GM23338 (cell line): ENCODE results near the gene HHATL. TPM values are rescaled to one million over a fixed set of nuclear protein-coding genes. Genes with fewer than 3 reads are reported as not detected.

ENCODE experiments used
- ATAC-seq: fragments of 200-7000 bp; cut with Tn5 transposase; 3 replicates; pipeline ENCODE4 v1.9.1; 2020
- DNase-seq: peaks from one replicate; pipeline ENCODE4 v3.0.0-alpha.2; 2015; ENCODE audit warnings: low spot score
- H2AFZ ChIP-seq: fragments of 200-600 bp; sonication (generic); 2 replicates; pipeline ENCODE4 v1.8.0; 2016; ENCODE audit warnings: antibody characterized with exemption, mild to moderate bottlenecking, moderate library complexity
- H3F3A ChIP-seq: fragments of 200-600 bp; sonication (generic); replicated peaks from 2 replicates; pipeline ENCODE4 v1.8.0; 2017; ENCODE audit warnings: antibody characterized with exemption, mixed run types, low read depth
- H3K27ac ChIP-seq: fragments of 200-600 bp; sonication (generic); 2 replicates; pipeline ENCODE4 v1.6.1; 2016; ENCODE audit warnings: low read depth
- H3K27me3 ChIP-seq: fragments of 200-600 bp; sonication (generic); 2 replicates; pipeline ENCODE4 v1.8.0; 2016; ENCODE audit warnings: mild to moderate bottlenecking, mixed run types, moderate library complexity; ENCODE audit not compliant: insufficient read depth
- H3K36me3 ChIP-seq: fragments of 200-600 bp; sonication (generic); 2 replicates; pipeline ENCODE4 v1.8.0; 2016; ENCODE audit warnings: mild to moderate bottlenecking; ENCODE audit not compliant: insufficient read depth
- H3K4me1 ChIP-seq: fragments of 200-600 bp; sonication (generic); 2 replicates; pipeline ENCODE4 v1.8.0; 2016; ENCODE audit warnings: mild to moderate bottlenecking, moderate library complexity; ENCODE audit not compliant: insufficient read depth
- H3K4me2 ChIP-seq: fragments of 200-600 bp; sonication (generic); 2 replicates; pipeline ENCODE4 v1.7.1; 2017; ENCODE audit warnings: mixed run types
- H3K4me3 ChIP-seq: fragments of 200-600 bp; sonication (generic); 2 replicates; pipeline ENCODE4 v1.6.1; 2016; ENCODE audit warnings: mixed run types
- H3K79me2 ChIP-seq: fragments of 200-600 bp; sonication (generic); replicated peaks from 2 replicates; pipeline ENCODE4 v1.8.0; 2017; ENCODE audit warnings: mild to moderate bottlenecking; ENCODE audit not compliant: insufficient read depth
- H3K9me2 ChIP-seq: fragments of 200-600 bp; sonication (generic); 2 replicates; pipeline ENCODE4 v1.8.0; 2017; ENCODE audit not compliant: insufficient read depth
- H4K20me1 ChIP-seq: fragments of 200-600 bp; sonication (generic); replicated peaks from 2 replicates; pipeline ENCODE4 v1.8.0; 2017; ENCODE audit warnings: mild to moderate bottlenecking; ENCODE audit not compliant: insufficient read depth
- H3K27ac Mint-ChIP-seq: 2 replicates; pipeline ENCODE4 v1.8.0; 2020; ENCODE audit warnings: inconsistent platforms, mild to moderate bottlenecking, moderate library complexity, mixed read lengths
- H3K27me3 Mint-ChIP-seq: 3 replicates; pipeline ENCODE4 v1.8.0; 2022; ENCODE audit warnings: low read depth, mild to moderate bottlenecking, moderate library complexity, mixed read lengths, inconsistent platforms; ENCODE audit not compliant: insufficient read depth, poor library complexity
- H3K36me3 Mint-ChIP-seq: 3 replicates; pipeline ENCODE4 v1.8.0; 2021; ENCODE audit warnings: low read depth, mild to moderate bottlenecking, inconsistent platforms, moderate library complexity, mixed read lengths
- H3K4me1 Mint-ChIP-seq: 3 replicates; pipeline ENCODE4 v1.8.0; 2020; ENCODE audit warnings: mild to moderate bottlenecking, inconsistent platforms, mixed read lengths
- H3K4me3 Mint-ChIP-seq: 3 replicates; pipeline ENCODE4 v1.8.0; 2021; ENCODE audit warnings: moderate library complexity, mild to moderate bottlenecking, inconsistent platforms, mixed read lengths
- H3K9me3 Mint-ChIP-seq: 3 replicates; pipeline ENCODE4 v1.8.0; 2020; ENCODE audit warnings: moderate library complexity, mild to moderate bottlenecking, inconsistent platforms, mixed read lengths
- ETS1 ChIP-seq: IDR thresholded peaks from 2 replicates; pipeline ENCODE4 v1.6.1; 2016; ENCODE audit warnings: antibody characterized with exemption
- EZH2 ChIP-seq: fragments of 200-600 bp; sonication (generic); IDR thresholded peaks from one replicate; pipeline ENCODE4 v1.8.0; 2017; ENCODE audit warnings: antibody characterized with exemption, mild to moderate bottlenecking, low read depth; ENCODE audit not compliant: unreplicated experiment
- EZH2phosphoT487 ChIP-seq: fragments of 200-600 bp; sonication (generic); IDR thresholded peaks from one replicate; pipeline ENCODE4 v1.8.1; 2018; ENCODE audit warnings: antibody characterized with exemption; ENCODE audit not compliant: unreplicated experiment
- NANOG ChIP-seq: IDR thresholded peaks from 2 replicates; pipeline ENCODE4 v1.6.1; 2016; ENCODE audit warnings: antibody characterized with exemption, borderline replicate concordance
- POLR2AphosphoS5 ChIP-seq: IDR thresholded peaks from 2 replicates; pipeline ENCODE4 v1.6.1; 2016; ENCODE audit warnings: antibody characterized with exemption, low read depth
- REST ChIP-seq: IDR thresholded peaks from one replicate; pipeline ENCODE4 v1.6.1; 2018; ENCODE audit warnings: antibody characterized with exemption; ENCODE audit not compliant: unreplicated experiment
- STAT1 ChIP-seq: IDR thresholded peaks from one replicate; pipeline ENCODE4 v1.6.1; 2016; ENCODE audit warnings: antibody characterized with exemption; ENCODE audit not compliant: unreplicated experiment
- ZNF114 ChIP-seq: fragments of 250-450 bp; sonication (Bioruptor Pico); IDR thresholded peaks from 2 replicates; pipeline ENCODE4 v1.5.0; 2020; ENCODE audit warnings: mild to moderate bottlenecking, moderate library complexity
- ZNF331 ChIP-seq: fragments of 250-450 bp; sonication (Bioruptor Pico); IDR thresholded peaks from 2 replicates; pipeline ENCODE4 v1.5.0; 2020; ENCODE audit warnings: low read depth, mild to moderate bottlenecking, moderate library complexity
- polyA plus RNA-seq: library from polyadenylated mRNA; unstranded; fragments of >200 nt; fragmentation: Nextera tagmentation; extraction: Ambion mirVana; gene quantifications from 2 replicates; pipeline ENCODE4 v1.2.1, GENCODE V29; 2016
- total RNA-seq: library from RNA; depleted of rRNA; stranded (reverse); fragments of >200 nt; shearing (Covaris generic); gene quantifications from 2 replicates; pipeline ENCODE4 v1.2.3, GENCODE V29; 2014
- TF ChIP-seq, protein P1 (sequence below): fragments of 250-450 bp; sonication (Bioruptor Pico); IDR thresholded peaks from 2 replicates; pipeline ENCODE4 v1.5.0; 2020; ENCODE audit warnings: mild to moderate bottlenecking, moderate library complexity
- TF ChIP-seq, protein P2 (sequence below), 2 experiments: fragments of 200-600 bp in 1 of 2; sonication (generic) in 1 of 2; conservative IDR thresholded peaks; 2 replicates each; pipeline versions ENCODE4 v1.5.1 to v1.6.1; 2016 to 2017; ENCODE audit warnings: antibody characterized with exemption in 2 of 2, low read depth in 2 of 2, mild to moderate bottlenecking in 2 of 2, moderate library complexity in 1 of 2

Gene HHATL
- total and polyA plus RNA-seq, 2 experiments from 2014 or later: not detected

DNA sequence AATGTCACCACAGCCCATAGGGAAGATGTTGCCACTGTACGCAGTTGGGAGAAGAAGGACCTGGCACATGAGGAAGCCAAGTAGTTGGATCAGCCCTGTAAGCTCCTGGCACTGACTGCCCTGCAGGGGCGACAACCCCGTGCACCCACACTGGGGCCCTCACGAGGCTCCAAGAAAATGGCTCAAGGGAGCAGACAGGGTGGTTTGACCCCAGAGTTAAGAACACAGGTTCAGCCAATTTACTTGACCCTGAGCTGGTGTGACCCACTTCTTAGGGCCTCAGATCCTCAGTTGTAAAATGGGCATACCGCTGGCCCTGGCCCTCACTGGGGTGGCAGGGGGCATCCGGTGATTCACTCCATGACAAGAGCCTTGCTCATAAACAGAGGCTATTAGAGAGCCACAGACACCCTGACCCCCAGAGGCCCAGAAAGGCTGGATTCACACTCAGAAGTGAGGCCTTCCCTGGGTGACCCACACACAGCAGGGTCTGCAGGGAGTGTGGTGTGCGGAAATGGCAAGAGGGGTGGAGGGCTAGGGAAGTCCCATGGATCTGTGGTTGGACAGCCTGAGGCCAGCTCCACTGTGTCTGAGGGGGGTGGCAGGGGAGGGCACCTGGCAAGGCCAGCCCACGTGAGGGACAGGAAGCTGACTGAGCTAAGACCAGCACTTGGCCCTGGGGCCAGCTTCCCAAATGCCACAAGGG lies 1.7 kb upstream of the HHATL start:
- no peaks in the 10 kb centered on the region for H3K9me2 ChIP-seq
- H3K36me3 ChIP-seq: no peaks in the 10 kb centered on the region
- no peaks in the 10 kb centered on the region for H3K4me1 ChIP-seq
- TF ChIP-seq ZNF114 (CRISPR knock-in tag): no peak
- no peak for TF ChIP-seq ZNF331 (CRISPR knock-in tag)
- TF ChIP-seq, protein P1, sequence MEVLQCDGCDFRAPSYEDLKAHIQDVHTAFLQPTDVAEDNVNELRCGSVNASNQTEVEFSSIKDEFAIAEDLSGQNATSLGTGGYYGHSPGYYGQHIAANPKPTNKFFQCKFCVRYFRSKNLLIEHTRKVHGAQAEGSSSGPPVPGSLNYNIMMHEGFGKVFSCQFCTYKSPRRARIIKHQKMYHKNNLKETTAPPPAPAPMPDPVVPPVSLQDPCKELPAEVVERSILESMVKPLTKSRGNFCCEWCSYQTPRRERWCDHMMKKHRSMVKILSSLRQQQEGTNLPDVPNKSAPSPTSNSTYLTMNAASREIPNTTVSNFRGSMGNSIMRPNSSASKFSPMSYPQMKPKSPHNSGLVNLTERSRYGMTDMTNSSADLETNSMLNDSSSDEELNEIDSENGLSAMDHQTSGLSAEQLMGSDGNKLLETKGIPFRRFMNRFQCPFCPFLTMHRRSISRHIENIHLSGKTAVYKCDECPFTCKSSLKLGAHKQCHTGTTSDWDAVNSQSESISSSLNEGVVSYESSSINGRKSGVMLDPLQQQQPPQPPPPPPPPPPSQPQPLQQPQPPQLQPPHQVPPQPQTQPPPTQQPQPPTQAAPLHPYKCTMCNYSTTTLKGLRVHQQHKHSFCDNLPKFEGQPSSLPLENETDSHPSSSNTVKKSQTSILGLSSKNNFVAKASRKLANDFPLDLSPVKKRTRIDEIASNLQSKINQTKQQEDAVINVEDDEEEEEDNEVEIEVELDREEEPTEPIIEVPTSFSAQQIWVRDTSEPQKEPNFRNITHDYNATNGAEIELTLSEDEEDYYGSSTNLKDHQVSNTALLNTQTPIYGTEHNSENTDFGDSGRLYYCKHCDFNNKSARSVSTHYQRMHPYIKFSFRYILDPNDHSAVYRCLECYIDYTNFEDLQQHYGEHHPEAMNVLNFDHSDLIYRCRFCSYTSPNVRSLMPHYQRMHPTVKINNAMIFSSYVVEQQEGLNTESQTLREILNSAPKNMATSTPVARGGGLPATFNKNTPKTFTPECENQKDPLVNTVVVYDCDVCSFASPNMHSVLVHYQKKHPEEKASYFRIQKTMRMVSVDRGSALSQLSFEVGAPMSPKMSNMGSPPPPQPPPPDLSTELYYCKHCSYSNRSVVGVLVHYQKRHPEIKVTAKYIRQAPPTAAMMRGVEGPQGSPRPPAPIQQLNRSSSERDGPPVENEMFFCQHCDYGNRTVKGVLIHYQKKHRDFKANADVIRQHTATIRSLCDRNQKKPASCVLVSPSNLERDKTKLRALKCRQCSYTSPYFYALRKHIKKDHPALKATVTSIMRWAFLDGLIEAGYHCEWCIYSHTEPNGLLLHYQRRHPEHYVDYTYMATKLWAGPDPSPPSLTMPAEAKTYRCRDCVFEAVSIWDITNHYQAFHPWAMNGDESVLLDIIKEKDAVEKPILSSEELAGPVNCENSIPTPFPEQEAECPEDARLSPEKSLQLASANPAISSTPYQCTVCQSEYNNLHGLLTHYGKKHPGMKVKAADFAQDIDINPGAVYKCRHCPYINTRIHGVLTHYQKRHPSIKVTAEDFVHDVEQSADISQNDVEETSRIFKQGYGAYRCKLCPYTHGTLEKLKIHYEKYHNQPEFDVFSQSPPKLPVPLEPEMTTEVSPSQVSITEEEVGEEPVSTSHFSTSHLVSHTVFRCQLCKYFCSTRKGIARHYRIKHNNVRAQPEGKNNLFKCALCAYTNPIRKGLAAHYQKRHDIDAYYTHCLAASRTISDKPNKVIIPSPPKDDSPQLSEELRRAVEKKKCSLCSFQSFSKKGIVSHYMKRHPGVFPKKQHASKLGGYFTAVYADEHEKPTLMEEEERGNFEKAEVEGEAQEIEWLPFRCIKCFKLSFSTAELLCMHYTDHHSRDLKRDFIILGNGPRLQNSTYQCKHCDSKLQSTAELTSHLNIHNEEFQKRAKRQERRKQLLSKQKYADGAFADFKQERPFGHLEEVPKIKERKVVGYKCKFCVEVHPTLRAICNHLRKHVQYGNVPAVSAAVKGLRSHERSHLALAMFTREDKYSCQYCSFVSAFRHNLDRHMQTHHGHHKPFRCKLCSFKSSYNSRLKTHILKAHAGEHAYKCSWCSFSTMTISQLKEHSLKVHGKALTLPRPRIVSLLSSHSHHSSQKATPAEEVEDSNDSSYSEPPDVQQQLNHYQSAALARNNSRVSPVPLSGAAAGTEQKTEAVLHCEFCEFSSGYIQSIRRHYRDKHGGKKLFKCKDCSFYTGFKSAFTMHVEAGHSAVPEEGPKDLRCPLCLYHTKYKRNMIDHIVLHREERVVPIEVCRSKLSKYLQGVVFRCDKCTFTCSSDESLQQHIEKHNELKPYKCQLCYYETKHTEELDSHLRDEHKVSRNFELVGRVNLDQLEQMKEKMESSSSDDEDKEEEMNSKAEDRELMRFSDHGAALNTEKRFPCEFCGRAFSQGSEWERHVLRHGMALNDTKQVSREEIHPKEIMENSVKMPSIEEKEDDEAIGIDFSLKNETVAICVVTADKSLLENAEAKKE: no peak
- TF ChIP-seq STAT1: no peak
- no peak for TF ChIP-seq ETS1
- TF ChIP-seq NANOG: no peak
- TF ChIP-seq EZH2: no peak
- no peak for TF ChIP-seq REST
- TF ChIP-seq EZH2phosphoT487: no peak
- TF ChIP-seq, protein P2, sequence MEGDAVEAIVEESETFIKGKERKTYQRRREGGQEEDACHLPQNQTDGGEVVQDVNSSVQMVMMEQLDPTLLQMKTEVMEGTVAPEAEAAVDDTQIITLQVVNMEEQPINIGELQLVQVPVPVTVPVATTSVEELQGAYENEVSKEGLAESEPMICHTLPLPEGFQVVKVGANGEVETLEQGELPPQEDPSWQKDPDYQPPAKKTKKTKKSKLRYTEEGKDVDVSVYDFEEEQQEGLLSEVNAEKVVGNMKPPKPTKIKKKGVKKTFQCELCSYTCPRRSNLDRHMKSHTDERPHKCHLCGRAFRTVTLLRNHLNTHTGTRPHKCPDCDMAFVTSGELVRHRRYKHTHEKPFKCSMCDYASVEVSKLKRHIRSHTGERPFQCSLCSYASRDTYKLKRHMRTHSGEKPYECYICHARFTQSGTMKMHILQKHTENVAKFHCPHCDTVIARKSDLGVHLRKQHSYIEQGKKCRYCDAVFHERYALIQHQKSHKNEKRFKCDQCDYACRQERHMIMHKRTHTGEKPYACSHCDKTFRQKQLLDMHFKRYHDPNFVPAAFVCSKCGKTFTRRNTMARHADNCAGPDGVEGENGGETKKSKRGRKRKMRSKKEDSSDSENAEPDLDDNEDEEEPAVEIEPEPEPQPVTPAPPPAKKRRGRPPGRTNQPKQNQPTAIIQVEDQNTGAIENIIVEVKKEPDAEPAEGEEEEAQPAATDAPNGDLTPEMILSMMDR (conservative IDR thresholded peaks at IDR 0.05; ENCODE audit: low read depth in 2 of 2): no peak
- TF ChIP-seq POLR2AphosphoS5: no peak
- H3K4me3 Mint-ChIP-seq: no peak overlapping the region
- H3K27ac Mint-ChIP-seq: no peak overlapping the region
- H4K20me1 ChIP-seq: no peaks in the 10 kb centered on the region
- H3K9me3 Mint-ChIP-seq: no peaks in the 10 kb centered on the region
- no peak overlapping the region for H2AFZ ChIP-seq
- no peak overlapping the region for H3K27ac ChIP-seq
- no peak overlapping the region for H3K4me3 ChIP-seq
- H3K79me2 ChIP-seq: no peaks in the 10 kb centered on the region
- H3F3A ChIP-seq: no peaks in the 10 kb centered on the region
- no peaks in the 10 kb centered on the region for H3K36me3 Mint-ChIP-seq
- no peak overlapping the region for H3K4me2 ChIP-seq
- peaks cover 8% of the 10 kb centered on the region for H3K4me1 Mint-ChIP-seq
- peaks cover 11% of the 10 kb centered on the region for H3K27me3 Mint-ChIP-seq
- ATAC-seq (no peak), DNase-seq (no peak)
- H3K27me3 ChIP-seq: no peaks in the 10 kb centered on the region
